Progenitor cell of endocrine pancreas (in vitro differentiated cells): ENCODE results near the gene AFM. TPM values are rescaled to one million over a fixed set of nuclear protein-coding genes. Genes with fewer than 3 reads are reported as not detected.

Experiments
- DNase-seq: peaks from one replicate; pipeline ENCODE4 v3.0.0; 2021; ENCODE audit warnings: low spot score; ENCODE audit not compliant: unreplicated experiment
- H3K27ac Mint-ChIP-seq: 2 replicates; pipeline ENCODE4 v1.8.0; 2021; ENCODE audit warnings: mild to moderate bottlenecking, moderate library complexity, mixed read lengths
- H3K27me3 Mint-ChIP-seq: 2 replicates; pipeline ENCODE4 v1.8.0; 2021; ENCODE audit warnings: mixed read lengths
- H3K36me3 Mint-ChIP-seq: 2 replicates; pipeline ENCODE4 v1.8.0; 2022; ENCODE audit warnings: mixed read lengths; ENCODE audit not compliant: insufficient read depth
- H3K4me1 Mint-ChIP-seq: 2 replicates; pipeline ENCODE4 v1.8.0; 2021; ENCODE audit warnings: low read depth, mixed read lengths
- H3K4me3 Mint-ChIP-seq: 2 replicates; pipeline ENCODE4 v1.8.0; 2021; ENCODE audit warnings: low read depth, mild to moderate bottlenecking, moderate library complexity, mixed read lengths
- H3K9me3 Mint-ChIP-seq: 2 replicates; pipeline ENCODE4 v1.8.0; 2021; ENCODE audit warnings: low read depth, mixed read lengths
- total RNA-seq: library from RNA; stranded (reverse); gene quantifications from 2 replicates; pipeline ENCODE4 v1.2.1, GENCODE V29; 2021
- TF ChIP-seq, protein P1 (sequence below): fragments of 200-600 bp; sonication (generic); IDR thresholded peaks from one replicate; pipeline ENCODE4 v1.5.0; 2021; ENCODE audit warnings: antibody characterized with exemption, mild to moderate bottlenecking; ENCODE audit not compliant: unreplicated experiment

AFM gene
- total RNA-seq, 1 donor from 2014 or later: 0.26 TPM

DNA sequence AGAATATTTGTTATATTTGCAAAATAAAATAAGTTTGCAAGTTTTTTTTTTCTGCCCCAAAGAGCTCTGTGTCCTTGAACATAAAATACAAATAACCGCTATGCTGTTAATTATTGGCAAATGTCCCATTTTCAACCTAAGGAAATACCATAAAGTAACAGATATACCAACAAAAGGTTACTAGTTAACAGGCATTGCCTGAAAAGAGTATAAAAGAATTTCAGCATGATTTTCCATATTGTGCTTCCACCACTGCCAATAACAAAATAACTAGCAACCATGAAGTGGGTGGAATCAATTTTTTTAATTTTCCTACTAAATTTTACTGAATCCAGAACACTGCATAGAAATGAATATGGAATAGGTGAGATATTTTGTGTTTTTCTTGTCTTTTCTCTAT lies 45.6 kb upstream of the AFM start, which contains the start of gene AFP:
TSS of gene AFP (plus strand) at position 238 of the 400 bp plus-strand sequence. CDS start at position 280, 42 bp downstream.
- no peak for DNase-seq
- Mint-ChIP-seq H3K4me3 (peak within 1 kb of the TSS; percentile 37), H3K9me3 (peaks cover 4% of the 10 kb centered on the region), H3K27me3 (no peaks in the 10 kb centered on the region), H3K4me1 (peaks cover 26% of the 10 kb centered on the region), H3K36me3 (peaks cover 3% of the 10 kb centered on the region), H3K27ac (no peak within 1 kb of the TSS)
- TF ChIP-seq, protein P1, sequence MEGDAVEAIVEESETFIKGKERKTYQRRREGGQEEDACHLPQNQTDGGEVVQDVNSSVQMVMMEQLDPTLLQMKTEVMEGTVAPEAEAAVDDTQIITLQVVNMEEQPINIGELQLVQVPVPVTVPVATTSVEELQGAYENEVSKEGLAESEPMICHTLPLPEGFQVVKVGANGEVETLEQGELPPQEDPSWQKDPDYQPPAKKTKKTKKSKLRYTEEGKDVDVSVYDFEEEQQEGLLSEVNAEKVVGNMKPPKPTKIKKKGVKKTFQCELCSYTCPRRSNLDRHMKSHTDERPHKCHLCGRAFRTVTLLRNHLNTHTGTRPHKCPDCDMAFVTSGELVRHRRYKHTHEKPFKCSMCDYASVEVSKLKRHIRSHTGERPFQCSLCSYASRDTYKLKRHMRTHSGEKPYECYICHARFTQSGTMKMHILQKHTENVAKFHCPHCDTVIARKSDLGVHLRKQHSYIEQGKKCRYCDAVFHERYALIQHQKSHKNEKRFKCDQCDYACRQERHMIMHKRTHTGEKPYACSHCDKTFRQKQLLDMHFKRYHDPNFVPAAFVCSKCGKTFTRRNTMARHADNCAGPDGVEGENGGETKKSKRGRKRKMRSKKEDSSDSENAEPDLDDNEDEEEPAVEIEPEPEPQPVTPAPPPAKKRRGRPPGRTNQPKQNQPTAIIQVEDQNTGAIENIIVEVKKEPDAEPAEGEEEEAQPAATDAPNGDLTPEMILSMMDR: no peak

DNA sequence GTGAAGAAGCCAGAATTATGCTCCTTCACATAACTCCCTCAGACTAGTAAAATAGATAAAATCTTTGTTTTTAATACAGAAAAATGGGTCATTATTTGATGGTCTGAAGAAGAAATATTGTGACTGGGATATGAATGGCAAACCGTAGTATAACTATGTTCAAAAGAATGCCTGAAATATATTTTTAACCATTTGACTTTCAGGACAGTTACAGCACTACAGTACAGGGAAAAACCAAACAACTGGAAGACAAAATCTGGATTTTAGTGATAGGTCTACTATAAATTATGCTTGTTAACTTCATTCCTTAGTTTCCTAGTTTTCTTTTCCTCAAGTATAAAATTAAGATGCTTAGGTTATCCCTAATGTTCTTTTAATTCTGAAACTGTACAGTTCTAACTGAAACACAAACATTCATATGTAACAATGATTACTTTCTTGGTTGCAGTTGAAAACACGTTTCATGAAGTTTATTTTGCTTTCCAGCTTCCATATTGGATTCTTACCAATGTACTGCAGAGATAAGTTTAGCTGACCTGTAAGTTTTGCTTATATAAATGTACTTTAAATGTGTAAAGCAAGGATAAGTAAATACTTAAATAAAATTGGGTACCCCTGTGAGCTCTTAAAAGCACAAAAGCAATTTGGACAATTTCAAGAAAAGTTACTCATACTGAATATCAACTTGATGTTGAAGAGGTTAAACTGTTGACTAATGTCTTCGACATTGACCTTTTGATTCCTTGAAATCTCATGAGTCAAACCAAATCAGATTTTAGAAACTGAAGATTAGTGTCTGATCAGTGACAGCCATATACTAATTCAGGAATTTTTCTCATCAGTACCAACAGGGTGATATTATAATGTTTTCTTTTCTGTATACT lies 44.6 kb upstream of the AFM start:
- DNase-seq: no peak
- Mint-ChIP-seq H3K36me3 (peaks cover 6% of the 10 kb centered on the region), H3K4me3 (peak overlapping the region; percentile 21), H3K9me3 (peaks cover 7% of the 10 kb centered on the region), H3K27ac (no peak overlapping the region), H3K4me1 (peaks cover 20% of the 10 kb centered on the region), H3K27me3 (no peaks in the 10 kb centered on the region)
- TF ChIP-seq, protein P1: no peak

GRCh38 chr4:73437558-73437956 lies 44.0 kb upstream of the AFM start:
- H3K27ac Mint-ChIP-seq: no peak overlapping the region
- no peaks in the 10 kb centered on the region for H3K27me3 Mint-ChIP-seq
- DNase-seq: no peak
- H3K36me3 Mint-ChIP-seq: peaks cover 7% of the 10 kb centered on the region
- peaks cover 19% of the 10 kb centered on the region for H3K4me1 Mint-ChIP-seq
- peaks cover 7% of the 10 kb centered on the region for H3K9me3 Mint-ChIP-seq
- TF ChIP-seq, protein P1: no peak
- no peak overlapping the region for H3K4me3 Mint-ChIP-seq

DNA sequence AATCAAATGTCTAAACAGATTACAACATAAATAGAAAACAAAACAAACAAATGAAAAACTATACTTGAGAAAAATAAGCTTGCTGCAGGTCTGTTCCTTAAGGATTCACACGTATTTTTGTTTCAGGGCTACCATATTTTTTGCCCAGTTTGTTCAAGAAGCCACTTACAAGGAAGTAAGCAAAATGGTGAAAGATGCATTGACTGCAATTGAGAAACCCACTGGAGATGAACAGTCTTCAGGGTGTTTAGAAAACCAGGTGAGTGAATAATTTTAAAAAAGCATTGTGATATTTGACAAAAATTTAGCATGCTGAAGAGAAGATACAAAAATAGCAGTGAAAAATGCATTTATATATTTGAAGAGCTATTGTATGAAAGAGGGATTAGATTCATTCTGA lies 43.5 kb upstream of the AFM start:
- H3K4me1 Mint-ChIP-seq: peaks cover 14% of the 10 kb centered on the region
- no peak for DNase-seq
- no peaks in the 10 kb centered on the region for H3K27me3 Mint-ChIP-seq
- H3K27ac Mint-ChIP-seq: no peak overlapping the region
- no peak overlapping the region for H3K4me3 Mint-ChIP-seq
- peaks cover 7% of the 10 kb centered on the region for H3K9me3 Mint-ChIP-seq
- H3K36me3 Mint-ChIP-seq: peaks cover 7% of the 10 kb centered on the region
- TF ChIP-seq, protein P1: no peak

DNA sequence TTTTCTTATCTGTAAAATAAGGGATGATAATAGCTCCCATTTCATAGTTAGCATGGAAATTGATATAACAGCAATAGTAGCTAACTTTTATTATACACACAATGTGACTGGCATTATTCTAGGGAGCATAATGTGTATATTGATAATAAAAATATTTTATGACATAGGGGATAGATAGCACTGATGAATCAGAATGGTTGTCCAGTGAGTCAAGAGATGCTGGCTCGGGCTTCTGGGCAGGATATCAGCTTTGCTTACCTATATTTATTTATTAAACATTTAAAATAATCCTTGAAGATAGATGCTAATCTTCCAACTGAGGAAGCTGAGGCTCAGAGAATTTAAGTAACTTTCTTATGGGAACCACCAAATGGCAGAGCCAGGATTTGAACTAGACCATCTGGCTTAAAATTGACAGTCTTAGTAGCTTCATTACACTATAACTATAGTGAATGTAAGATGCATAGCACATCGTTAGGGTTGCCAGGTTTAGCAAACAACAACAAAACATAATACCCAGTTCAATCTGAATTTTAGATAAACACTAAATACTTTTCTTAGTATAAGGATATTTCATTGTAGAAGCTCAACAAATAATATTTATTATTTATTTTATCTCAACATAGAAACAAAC lies 42.8 kb upstream of the AFM start:
- Mint-ChIP-seq H3K27ac (no peak overlapping the region), H3K36me3 (peaks cover 7% of the 10 kb centered on the region), H3K9me3 (peaks cover 7% of the 10 kb centered on the region), H3K4me1 (peaks cover 10% of the 10 kb centered on the region), H3K27me3 (no peaks in the 10 kb centered on the region), H3K4me3 (no peak overlapping the region)
- TF ChIP-seq, protein P1: no peak
- no peak for DNase-seq
